Measurements from ENCODE around the gene ADAM33.

ADAM33 gene, protein sequence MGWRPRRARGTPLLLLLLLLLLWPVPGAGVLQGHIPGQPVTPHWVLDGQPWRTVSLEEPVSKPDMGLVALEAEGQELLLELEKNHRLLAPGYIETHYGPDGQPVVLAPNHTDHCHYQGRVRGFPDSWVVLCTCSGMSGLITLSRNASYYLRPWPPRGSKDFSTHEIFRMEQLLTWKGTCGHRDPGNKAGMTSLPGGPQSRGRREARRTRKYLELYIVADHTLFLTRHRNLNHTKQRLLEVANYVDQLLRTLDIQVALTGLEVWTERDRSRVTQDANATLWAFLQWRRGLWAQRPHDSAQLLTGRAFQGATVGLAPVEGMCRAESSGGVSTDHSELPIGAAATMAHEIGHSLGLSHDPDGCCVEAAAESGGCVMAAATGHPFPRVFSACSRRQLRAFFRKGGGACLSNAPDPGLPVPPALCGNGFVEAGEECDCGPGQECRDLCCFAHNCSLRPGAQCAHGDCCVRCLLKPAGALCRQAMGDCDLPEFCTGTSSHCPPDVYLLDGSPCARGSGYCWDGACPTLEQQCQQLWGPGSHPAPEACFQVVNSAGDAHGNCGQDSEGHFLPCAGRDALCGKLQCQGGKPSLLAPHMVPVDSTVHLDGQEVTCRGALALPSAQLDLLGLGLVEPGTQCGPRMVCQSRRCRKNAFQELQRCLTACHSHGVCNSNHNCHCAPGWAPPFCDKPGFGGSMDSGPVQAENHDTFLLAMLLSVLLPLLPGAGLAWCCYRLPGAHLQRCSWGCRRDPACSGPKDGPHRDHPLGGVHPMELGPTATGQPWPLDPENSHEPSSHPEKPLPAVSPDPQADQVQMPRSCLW

DNA sequence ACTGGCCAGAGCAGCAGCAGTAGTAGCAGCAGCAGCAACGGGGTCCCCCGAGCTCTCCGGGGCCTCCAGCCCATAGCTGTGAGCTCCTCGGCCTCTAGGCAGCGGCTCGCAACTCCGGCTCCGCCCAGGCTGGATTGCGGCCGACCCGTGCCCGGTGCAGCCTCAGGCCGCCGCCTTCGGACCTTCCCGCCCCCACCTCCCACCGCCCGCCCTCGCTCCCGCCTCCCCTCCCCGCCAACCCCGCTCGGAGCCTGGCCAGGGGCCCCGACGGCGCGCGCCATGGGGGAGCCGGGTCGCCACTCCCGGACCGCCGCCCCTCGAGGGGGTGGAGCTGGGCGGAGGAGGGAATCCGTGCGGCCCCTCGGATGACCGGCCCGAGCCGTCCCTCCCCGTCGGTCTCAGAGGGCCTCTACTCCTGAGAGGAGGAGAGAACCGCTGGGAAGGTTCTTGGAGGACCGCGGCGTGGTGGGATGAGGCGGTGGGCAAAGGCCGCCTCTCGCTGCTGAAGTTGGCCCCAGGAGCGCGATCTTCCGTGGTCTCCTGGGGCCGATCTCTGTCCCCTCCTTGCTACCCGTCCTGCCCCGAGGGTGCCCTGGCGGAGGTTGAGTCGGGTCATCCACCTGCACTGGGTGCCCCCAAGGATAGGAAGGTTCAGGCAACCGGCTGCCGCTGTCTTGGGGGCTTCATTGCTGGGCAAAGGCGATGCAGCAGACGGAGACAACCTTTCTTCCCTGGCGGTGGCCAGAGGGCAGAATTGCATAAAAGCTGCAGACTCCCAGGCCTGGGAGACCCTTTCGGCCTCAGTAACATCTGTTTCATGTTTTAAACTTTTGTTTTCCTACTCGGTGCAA is at the start of gene ADAM33:
ADAM33 (minus strand) TSS at position 80 of the 851 bp plus-strand sequence; CDS start at position 74, 6 bp downstream.
- in situ Hi-C loops (cut with MboI; ENCODE audit: low sequenced_read_pairs): no loop called here

DNA sequence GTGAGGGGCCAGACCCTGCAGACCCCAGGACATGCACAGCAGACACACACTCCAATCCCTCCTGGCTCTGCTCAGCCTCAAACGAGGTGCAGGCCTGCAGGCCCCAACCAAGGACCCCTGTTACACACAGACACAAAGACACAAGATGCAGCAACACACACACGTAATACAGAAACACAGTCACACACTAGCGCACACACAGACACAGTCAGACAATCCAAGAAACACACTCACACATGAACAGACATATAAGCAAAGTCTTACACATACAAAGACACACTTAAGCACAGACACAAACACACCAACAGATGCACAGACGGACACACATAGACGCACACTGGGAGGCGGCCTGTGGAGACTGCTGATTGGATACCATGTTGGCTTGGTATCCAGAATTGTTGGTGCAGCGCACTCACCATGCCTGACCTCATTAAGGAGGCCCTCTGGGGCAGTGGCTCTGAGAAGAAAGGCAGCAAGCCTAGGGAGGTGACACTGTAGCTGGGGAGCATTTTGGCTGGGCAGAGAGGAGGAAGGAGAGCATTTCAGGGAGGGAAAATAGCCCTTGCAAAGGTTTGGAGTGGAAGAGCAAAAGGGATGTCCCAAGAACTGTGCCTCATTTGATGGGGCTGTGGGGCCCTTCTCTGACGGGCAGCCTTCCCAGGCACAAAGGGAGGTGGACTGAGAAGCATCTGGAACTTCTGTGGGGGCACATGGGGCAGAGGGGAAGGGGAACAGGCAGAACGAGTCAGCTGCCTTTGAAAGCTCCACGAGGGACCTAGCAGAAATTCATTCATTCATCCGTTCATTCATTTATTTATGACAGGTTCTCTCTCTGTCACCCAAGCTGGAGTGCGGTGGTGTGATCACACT is 49.2 kb upstream of the ADAM33 start:
- in situ Hi-C loops (cut with MboI; ENCODE audit: low sequenced_read_pairs): no loop called here

DNA sequence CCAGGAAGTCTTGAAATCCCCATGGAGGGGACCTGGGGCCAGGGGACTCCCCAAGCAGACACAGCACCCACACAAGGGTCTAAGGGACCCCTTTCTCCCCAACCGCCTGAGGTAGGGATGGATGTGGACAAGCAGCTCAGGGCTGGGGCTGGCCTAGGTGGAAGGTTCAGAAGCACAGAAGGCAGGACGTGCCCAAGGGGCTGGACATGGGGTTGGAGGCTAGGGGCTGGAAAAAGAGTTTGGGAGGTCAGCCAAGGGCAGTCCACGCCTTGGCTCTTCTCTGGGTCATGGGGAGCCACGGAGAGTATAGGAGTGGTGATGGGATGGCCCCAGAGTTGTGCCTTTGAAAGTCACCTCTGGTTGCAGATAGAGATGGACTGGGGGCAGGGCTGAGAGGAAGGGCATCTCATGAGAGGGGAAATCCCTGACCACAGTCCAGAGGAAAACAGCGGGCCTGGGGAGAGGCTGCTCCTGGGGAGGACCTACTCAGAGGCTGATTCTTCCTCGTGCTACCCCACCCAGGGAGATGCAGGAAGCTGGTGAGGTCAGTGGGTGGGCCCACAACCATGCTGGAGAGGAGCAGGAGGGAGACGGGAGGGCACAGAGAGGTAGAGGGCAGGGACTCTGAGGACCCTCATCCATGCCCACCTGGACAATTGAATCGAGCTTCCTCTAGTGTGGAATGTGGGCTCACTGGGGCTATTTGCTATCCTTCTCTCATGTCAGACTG is 48.2 kb upstream of the ADAM33 start:
- in situ Hi-C loops (cut with MboI; ENCODE audit: low sequenced_read_pairs): no loop called here

DNA sequence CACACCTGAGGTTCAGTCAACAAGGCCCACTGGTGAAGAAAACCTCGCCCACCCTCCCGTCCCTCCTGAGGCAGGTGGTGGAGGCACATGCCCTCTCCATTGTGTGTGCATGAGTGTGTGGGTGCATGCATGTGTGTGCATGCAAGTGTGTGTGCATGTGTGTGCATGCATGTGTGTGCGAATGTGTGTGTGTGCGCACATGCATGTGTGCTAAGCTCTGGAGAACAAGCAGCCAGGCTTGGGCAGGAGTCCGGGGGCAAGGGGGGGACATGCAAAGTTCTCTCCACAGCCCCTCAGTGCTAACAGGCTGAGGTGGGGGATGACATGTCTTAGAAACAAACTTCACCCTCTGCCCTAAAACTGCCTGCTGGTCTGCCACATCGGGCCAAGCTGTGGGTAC is 47.6 kb upstream of the ADAM33 start:
- in situ Hi-C loops (cut with MboI; ENCODE audit: low sequenced_read_pairs): no loop called here

DNA sequence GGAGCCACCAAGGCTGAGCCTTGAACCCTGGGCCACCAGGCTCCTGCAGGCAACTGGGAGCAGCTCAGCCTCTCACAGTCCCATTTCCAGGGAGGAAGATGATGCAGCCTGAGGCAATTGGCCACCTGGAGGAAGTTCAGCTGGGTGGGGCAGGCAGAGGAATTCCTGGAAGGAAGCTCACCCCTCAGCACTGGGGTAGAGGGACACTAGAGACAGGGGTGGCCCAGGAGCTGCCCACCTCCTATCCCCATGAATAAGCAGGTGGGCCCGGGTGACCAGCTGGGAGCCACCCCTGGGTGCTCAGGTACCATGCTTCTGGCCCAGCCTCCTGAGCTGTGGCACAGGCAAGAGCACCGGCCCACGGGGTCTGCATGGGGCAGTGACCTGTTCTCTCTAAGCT is 47.1 kb upstream of the ADAM33 start:
- in situ Hi-C loops (cut with MboI; ENCODE audit: low sequenced_read_pairs): no loop called here

DNA sequence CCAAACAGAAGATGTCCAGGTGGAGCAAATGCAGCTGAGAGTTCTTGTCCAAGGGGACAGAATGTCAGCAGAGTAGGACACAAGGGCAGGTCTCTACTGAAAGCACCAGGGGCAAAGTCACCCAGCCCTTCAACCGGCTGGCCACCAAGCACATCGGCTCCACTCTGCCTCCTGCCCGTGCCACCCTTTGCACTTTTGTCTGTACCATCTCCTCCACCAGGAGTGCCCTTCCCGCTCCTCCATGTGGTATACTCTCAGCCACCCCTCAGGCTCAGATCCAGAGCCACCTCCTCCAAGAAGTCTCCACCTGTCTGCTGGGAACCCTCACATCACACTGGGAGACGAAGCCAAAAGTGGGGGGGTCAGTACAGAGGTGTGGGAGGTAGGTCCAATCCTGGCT is 46.5 kb upstream of the ADAM33 start:
- in situ Hi-C loops (cut with MboI; ENCODE audit: low sequenced_read_pairs): no loop called here

DNA sequence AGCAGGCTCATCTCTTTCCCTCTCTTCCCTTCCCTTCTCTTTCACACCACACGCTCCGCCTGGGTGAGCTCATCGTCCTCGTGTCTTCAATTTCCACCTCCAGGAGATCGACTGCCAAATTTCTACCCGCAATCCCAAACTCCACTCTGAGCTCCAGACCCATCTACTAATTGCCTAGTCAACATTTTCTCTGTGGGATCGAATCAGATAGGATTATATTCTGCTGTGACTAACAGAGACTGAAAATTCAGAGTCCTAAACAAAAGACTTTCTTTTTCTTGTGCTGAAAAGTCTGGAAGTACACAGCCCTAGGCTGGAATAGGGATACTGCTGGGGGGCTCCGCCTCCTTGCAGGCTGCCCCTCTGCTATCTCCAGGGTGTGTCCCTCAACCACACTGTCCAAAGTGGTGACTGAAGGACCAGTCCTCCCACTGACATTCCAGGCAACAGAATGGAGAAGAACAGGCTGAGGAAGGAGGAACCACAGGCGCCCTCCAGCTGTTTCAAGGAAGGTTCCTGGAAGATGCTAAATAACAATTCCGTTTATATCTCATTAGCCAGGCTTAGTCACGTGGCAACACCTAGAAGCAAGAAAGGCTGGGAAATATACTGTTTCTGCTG is 45.7 kb upstream of the ADAM33 start:
- in situ Hi-C loops (cut with MboI; ENCODE audit: low sequenced_read_pairs): no loop called here

DNA sequence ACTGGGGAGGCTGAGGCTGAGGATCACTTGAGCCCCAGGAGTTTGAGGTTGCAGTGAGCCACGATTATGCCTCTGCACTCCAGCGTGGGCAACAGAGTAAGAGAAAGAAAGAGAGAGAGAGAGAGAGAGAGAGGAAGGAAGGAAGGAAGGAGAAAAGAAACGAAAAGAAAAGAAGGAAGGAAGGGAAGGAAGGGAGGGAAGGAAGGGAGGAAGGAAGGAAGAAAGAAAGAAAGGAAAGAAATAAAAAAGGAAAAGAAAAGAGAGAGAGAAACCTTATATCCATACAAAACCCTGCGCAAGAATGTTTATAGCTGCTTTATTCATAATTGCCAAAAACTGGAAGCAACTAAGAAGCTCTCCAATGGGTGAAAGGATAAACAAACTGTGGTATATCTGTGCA is 42.5 kb upstream of the ADAM33 start:
- in situ Hi-C loops (cut with MboI; ENCODE audit: low sequenced_read_pairs): no loop called here

DNA sequence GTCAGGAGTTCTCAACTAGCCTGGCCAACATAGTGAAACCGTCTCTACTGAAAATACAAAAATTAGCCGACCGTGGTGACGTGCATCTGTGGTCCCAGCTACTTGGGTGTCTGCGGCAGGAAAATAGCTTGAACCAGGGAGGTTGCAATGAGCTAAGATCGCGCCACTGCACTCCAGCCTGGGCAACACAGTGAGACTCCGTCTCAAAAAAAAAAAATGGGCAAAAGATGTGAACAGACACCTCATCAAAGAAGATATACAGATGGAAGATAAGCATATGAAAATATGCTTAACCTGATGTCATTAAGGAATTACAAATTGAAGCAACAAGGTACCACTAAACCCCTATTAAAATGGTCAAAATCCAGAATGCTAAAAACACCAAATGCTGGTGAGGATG is 41.5 kb upstream of the ADAM33 start:
- in situ Hi-C loops (cut with MboI; ENCODE audit: low sequenced_read_pairs): no loop called here

DNA sequence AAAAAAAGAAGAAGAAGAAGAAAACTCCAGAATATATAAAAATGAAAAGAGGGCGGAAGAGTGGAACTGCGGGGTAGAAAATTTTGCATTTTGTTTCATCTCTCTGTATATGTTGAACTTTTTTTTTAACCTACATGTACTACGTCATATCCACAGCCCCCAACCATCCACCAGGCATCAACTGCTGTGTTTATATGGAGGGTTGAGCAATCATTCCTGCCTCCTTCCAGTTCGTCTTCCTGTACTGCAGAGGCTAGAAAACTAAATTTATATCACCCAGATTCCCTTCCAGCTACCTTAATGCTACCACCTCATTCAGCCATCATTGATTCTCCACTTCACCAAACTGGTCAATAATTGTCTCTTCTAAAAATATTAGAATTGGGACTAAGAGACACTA is 40.1 kb upstream of the ADAM33 start:
- in situ Hi-C loops (cut with MboI; ENCODE audit: low sequenced_read_pairs): no loop called here

DNA sequence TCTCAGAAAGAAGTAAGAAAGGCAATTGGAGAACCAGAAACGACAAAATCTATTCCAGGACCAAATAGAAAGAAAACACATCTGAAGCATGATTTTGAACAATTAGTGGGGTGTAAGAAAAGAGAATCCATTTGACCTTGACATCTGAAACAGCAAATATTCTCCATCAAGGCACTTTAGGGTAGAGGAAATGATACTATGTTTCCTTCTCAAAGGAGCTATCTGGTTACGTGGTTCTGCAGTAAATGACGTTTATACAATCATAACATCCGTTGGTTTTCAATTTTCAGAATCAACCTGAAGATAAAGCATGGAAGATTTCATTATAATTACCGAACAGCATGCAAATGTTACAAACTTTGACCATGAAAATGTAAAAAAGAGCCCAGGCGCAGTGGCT is 38.8 kb upstream of the ADAM33 start:
- in situ Hi-C loops (cut with MboI; ENCODE audit: low sequenced_read_pairs): no loop called here

DNA sequence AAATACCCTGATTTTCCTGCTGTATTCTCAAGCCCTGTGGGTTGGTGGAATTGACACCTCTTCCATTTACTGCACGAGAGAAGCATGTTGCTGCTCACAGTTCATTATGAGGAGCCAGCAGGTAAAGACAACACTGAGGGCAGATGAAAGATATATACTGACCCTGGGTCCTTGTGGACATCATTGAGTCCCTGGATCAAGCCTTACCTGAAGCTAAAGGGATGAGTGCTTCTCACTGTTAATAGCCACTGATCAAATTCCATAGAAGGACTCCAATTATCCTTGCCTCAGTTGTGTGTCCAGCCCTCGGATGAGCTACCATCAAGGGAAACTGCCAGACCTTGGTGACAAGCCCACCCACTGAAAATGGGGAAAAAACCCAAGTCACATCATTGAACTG is 38.3 kb upstream of the ADAM33 start:
- in situ Hi-C loops (cut with MboI; ENCODE audit: low sequenced_read_pairs): no loop called here

DNA sequence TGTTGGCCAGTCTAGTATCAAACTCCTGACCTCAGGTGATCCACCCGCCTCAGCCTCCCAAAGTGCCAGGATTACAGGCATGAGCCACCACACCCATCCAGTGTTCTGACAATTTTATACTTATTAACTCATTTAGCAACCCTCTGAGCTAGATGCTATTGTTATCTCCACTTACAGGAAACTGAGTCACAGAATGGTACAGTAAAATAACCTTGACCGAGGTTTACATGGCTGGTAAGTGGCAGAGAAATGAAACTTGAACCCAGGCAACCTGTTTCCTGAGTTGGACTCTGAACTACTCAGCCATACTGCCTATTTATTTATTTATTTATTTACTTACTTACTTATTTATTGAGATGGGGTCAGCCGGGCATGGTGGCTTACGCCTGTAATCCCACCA is 37.2 kb upstream of the ADAM33 start:
- in situ Hi-C loops (cut with MboI; ENCODE audit: low sequenced_read_pairs): no loop called here

DNA sequence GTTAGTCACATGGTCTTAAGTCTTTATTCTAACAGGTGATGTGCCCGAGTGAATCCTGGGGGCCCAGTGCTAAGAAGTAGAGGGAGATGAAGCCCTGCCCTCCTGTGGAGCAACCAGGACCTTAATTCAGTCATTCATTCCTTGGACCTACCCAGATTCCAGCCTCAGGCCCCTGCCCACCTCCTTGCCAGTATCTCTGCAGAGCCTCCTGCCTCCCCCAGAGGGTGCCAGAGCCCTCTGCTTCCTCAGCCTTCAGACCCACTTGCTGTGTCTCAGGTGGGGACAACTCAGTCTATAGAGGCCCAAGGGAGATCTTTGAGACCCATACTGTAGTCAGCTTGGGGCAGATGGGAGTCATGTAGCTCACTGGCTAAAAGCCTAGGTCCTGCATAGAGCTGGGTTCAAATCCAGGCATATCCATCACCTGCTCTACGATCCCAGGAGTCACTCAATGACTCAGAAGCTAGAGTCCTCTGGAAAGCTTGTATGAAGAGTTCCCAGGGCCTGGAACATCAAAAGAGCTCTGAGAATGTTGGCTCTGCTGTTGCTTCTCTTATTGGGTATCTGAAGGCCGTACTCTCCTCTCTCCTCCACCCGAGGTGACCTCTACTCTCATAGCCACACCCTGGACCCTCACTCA is 34.5 kb upstream of the ADAM33 start:
- in situ Hi-C loops (cut with MboI; ENCODE audit: low sequenced_read_pairs): no loop called here

DNA sequence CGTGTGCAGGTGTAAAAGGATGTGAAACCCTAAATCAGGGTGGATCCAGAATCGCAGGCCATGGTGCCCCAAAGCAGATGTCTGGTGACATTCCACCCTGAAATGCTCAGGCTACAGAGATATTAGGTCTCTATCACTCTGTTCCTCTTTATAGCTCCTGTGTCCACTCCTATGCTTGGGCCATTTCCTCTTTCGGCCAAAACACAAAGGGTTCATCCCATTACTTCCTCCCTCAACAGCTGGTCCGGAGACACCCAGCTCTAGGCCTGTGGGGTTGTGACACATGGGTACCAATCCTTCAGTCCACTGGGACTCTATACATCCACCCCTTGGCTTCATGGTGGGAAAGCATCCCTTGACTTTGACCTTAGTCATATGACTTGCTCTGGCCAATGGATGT is 32.3 kb upstream of the ADAM33 start:
- in situ Hi-C loops (cut with MboI; ENCODE audit: low sequenced_read_pairs): no loop called here

DNA sequence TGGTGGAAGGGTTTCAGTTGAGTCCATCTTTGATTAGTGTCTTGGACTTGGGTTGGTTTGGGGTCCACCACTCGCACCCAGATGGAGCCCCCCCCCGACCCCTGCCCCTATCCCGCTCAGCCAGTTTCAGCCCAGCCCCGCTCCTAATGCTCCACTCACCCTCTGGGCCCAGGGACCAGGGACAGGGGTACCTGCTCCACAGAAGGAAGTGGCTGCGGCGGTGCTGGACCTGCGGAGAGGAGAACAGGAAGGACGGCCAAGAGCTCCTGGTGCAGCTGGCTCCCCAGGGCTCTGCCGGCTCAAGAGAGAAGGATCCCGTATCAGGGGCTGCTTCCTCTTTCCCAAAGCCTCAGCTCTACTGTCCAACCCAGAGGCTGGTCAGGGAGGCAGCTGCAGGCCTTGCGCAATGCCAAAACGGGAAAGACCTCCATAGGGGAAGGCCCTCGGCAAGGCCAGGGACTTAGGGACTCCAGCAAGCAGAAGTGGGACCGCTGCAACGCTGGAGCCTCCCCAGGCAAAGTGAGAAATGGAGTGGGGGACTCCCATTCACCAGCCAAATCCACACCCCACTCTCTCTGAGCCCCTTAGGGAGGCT is 30.6 kb upstream of the ADAM33 start, which contains the start of gene SIGLEC1:
SIGLEC1 (minus strand) TSS at position 322 of the 595 bp plus-strand sequence. CDS start 5,472 bp downstream, outside the sequence.
- in situ Hi-C loops (cut with MboI; ENCODE audit: low sequenced_read_pairs): no loop called here

DNA sequence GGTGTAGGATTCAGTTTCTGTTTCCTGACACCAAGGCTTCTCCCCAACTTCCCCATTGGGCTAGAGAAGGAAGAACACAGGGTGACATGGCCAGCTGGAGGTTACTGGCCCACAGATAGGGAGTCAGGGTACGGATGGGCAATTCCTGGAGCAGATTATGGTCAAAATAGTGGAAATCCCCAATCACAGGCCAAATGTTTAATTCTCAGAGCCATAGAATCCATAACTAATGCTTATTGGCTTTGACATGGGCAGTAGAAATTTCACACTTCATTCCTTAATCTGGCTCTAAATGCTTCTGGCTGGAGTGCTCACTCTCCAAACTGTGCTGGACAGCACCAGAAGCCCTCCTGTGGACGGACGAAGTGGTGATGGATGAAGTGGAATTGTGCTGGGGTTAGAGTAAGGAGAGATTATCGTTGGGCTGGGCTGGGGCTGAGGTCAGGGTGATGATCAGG is 29.7 kb upstream of the ADAM33 start:
- in situ Hi-C loops (cut with MboI; ENCODE audit: low sequenced_read_pairs): no loop called here

Measured in HL-60/S4 treated with retinoic acid at 250 ng/mL for 4 days and 3 days (cell line).